Ishikawa (cell line): ENCODE results near the gene GAB3.

Experiments
- CEBPB ChIP-seq: IDR thresholded peaks from 2 replicates; pipeline ENCODE4 v1.6.1; 2012
- CREB1 ChIP-seq: IDR thresholded peaks from 2 replicates; pipeline ENCODE4 v1.6.1; 2012; ENCODE audit warnings: low read depth
- EGR1 ChIP-seq: IDR thresholded peaks from 2 replicates; pipeline ENCODE4 v1.6.1; 2012
- EP300 ChIP-seq: IDR thresholded peaks from 2 replicates; pipeline ENCODE4 v1.6.1; 2012; ENCODE audit warnings: borderline replicate concordance
- FOXM1 ChIP-seq: IDR thresholded peaks from 2 replicates; pipeline ENCODE4 v1.6.1; 2012; ENCODE audit warnings: low read depth, borderline replicate concordance
- NFIC ChIP-seq: IDR thresholded peaks from 2 replicates; pipeline ENCODE4 v1.6.1; 2012
- RAD21 ChIP-seq: IDR thresholded peaks from 2 replicates; pipeline ENCODE4 v1.6.1; 2012; ENCODE audit warnings: low read depth
- TAF1 ChIP-seq: IDR thresholded peaks from 2 replicates; pipeline ENCODE4 v1.6.1; 2012; ENCODE audit warnings: low read depth, mild to moderate bottlenecking
- TCF12 ChIP-seq: IDR thresholded peaks from 2 replicates; pipeline ENCODE4 v1.6.1; 2012; ENCODE audit warnings: low read depth
- TEAD4 ChIP-seq: IDR thresholded peaks from 2 replicates; pipeline ENCODE4 v1.6.1; 2012
- YY1 ChIP-seq: IDR thresholded peaks from 2 replicates; pipeline ENCODE4 v1.6.1; 2012; ENCODE audit warnings: low read depth
- ZBTB7A ChIP-seq: IDR thresholded peaks from 2 replicates; pipeline ENCODE4 v1.6.1; 2012; ENCODE audit warnings: low read depth
- TF ChIP-seq, protein P1 (sequence below): IDR thresholded peaks from 2 replicates; pipeline ENCODE4 v1.6.1; 2012
- TF ChIP-seq, protein P2 (sequence below): IDR thresholded peaks from 2 replicates; pipeline ENCODE4 v1.6.1; 2012; ENCODE audit warnings: low read depth, mild to moderate bottlenecking
- TF ChIP-seq, protein P3 (sequence below): IDR thresholded peaks from 2 replicates; pipeline ENCODE4 v1.6.1; 2012

Gene GAB3

DNA sequence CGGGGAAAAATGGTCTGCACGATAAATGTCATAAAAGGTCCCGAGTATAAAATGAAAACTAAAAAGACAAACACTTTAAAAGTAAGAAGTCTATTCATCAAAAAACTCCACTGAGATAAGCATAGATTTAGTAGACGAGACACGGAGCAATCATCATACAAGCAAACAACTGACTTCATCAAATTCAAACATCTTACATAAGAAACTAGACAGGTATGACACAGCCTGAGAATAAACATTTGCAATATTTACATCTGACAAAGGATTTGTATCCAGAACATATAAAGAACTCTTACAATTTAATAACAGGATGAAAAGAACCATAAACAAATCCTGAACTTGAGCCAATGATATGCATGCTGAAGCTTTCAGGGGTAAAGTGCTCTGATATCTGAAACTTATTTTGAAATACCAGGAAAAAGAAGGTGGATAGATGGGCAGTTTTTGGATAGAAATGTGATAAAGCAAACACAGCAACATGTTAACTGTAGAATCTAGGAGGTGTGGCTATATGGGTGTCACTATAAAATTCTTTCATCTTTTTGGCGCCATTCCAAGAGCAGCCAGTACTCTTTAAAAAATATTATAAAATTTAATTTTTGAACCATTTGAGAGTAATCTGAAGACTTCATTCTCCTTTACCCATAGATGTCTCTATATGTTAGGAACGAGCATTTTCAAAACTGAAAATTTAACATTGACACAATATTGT lies 42.4 kb upstream of the GAB3 start:
- TF ChIP-seq FOXM1, result no peak
- no peak for TF ChIP-seq NFIC
- TF ChIP-seq TAF1, result no peak
- TF ChIP-seq, protein P1, sequence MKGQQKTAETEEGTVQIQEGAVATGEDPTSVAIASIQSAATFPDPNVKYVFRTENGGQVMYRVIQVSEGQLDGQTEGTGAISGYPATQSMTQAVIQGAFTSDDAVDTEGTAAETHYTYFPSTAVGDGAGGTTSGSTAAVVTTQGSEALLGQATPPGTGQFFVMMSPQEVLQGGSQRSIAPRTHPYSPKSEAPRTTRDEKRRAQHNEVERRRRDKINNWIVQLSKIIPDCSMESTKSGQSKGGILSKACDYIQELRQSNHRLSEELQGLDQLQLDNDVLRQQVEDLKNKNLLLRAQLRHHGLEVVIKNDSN, result no peak
- TF ChIP-seq CREB1, result no peak
- TF ChIP-seq TCF12, result no peak
- TF ChIP-seq RAD21, result no peak
- no peak for TF ChIP-seq EGR1
- no peak for TF ChIP-seq TEAD4
- TF ChIP-seq, protein P2, sequence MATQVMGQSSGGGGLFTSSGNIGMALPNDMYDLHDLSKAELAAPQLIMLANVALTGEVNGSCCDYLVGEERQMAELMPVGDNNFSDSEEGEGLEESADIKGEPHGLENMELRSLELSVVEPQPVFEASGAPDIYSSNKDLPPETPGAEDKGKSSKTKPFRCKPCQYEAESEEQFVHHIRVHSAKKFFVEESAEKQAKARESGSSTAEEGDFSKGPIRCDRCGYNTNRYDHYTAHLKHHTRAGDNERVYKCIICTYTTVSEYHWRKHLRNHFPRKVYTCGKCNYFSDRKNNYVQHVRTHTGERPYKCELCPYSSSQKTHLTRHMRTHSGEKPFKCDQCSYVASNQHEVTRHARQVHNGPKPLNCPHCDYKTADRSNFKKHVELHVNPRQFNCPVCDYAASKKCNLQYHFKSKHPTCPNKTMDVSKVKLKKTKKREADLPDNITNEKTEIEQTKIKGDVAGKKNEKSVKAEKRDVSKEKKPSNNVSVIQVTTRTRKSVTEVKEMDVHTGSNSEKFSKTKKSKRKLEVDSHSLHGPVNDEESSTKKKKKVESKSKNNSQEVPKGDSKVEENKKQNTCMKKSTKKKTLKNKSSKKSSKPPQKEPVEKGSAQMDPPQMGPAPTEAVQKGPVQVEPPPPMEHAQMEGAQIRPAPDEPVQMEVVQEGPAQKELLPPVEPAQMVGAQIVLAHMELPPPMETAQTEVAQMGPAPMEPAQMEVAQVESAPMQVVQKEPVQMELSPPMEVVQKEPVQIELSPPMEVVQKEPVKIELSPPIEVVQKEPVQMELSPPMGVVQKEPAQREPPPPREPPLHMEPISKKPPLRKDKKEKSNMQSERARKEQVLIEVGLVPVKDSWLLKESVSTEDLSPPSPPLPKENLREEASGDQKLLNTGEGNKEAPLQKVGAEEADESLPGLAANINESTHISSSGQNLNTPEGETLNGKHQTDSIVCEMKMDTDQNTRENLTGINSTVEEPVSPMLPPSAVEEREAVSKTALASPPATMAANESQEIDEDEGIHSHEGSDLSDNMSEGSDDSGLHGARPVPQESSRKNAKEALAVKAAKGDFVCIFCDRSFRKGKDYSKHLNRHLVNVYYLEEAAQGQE, result no peak
- TF ChIP-seq CEBPB, result no peak
- TF ChIP-seq ZBTB7A, result no peak
- no peak for TF ChIP-seq EP300
- TF ChIP-seq, protein P3, sequence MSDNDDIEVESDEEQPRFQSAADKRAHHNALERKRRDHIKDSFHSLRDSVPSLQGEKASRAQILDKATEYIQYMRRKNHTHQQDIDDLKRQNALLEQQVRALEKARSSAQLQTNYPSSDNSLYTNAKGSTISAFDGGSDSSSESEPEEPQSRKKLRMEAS, result no peak

GRCh38 chrX:154791939-154792338 lies 41.1 kb upstream of the GAB3 start:
- TF ChIP-seq YY1 (no peak), CEBPB (no peak), ZBTB7A (no peak), RAD21 (no peak), TAF1 (no peak), EP300 (no peak), NFIC (no peak), EGR1 (no peak), FOXM1 (no peak)
- TF ChIP-seq, protein P3, result no peak
- TF ChIP-seq, protein P1, result no peak

DNA sequence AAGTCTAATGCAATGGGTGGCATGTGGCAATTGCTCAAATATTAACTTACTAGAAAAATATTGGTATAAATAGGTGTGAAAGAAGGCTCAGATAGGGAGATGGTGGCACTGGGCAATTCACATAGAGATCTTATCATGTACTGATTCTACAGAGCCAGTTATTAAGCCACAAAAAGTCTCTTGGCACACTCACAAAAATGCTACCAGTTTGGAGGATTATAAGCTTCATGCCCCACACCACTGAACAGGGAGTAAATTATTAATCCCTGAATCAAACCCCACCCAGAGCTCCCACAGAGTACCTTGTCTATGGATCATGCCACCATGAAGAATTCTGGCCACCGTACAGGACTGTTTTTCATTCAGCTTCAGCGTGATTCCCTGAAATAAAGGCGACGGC lies 40.6 kb upstream of the GAB3 start:
- TF ChIP-seq EP300 (no peak), TCF12 (no peak), NFIC (no peak), RAD21 (no peak), ZBTB7A (no peak), YY1 (no peak), TAF1 (no peak), FOXM1 (no peak), TEAD4 (no peak), CEBPB (no peak), CREB1 (no peak), EGR1 (no peak)
- TF ChIP-seq, protein P1, result no peak
- TF ChIP-seq, protein P2, result no peak
- TF ChIP-seq, protein P3, result no peak

DNA sequence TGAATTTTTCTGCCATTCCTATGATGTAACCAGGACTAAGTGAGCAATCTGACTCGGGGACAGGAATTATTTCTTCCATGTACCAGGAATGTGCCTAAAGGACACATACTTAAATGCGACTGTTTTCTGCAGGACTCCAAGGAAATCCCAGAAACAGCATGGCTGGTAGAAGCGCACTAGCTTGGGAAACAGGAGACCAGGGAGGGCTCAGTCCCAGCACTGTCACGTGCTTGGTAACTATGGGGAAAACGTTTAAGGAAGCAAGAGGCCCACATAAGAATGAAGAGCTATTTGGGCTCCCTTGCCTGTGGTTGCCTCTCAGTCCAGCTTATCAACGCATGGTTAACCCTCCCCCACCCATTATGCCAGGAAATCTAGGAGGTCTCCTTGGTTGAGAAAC lies 34.8 kb upstream of the GAB3 start:
- no peak for TF ChIP-seq TEAD4

- TF ChIP-seq EP300 (no peak), TCF12 (no peak), RAD21 (no peak), TEAD4 (no peak), CEBPB (no peak), EGR1 (no peak), ZBTB7A (no peak), NFIC (no peak), FOXM1 (no peak), CREB1 (no peak), YY1 (no peak), TAF1 (no peak)
- TF ChIP-seq, protein P3, result no peak
- TF ChIP-seq, protein P2, result no peak
- TF ChIP-seq, protein P1, result no peak
Observed at GRCh38 chrX:154784149-154784995, 33.5 kb upstream of the GAB3 start.
